CD4-positive, CD25-positive, alpha-beta regulatory T cell (primary cell): ENCODE results near the gene KIF26A. TPM values are rescaled to one million over a fixed set of nuclear protein-coding genes. Genes with fewer than 3 reads are reported as not detected.

Source experiments
- ATAC-seq, 2 donors: fragments of 150-1000 bp; cut with Tn5 transposase; one replicate each; pipeline ENCODE4 v1.10.0; 2021; ENCODE audit warnings: low read depth in 2 of 2, moderate number of reproducible peaks in 2 of 2, moderate library complexity in 1 of 2
- DNase-seq, 3 donors: peaks; one replicate each; pipeline versions ENCODE4 v3.0.0 to v3.0.0-alpha.2; 2012 to 2022; ENCODE audit warnings: mixed read lengths in 1 of 3
- H3K27ac ChIP-seq: one replicate; pipeline ENCODE4 v1.7.0; 2013; ENCODE audit warnings: mild to moderate bottlenecking, low read length; ENCODE audit not compliant: insufficient read depth, poor library complexity, severe bottlenecking
- H3K27me3 ChIP-seq: one replicate; pipeline ENCODE4 v1.7.0; 2013; ENCODE audit warnings: low read length; ENCODE audit not compliant: control insufficient read depth, insufficient read depth
- H3K36me3 ChIP-seq: one replicate; pipeline ENCODE4 v1.7.0; 2013; ENCODE audit warnings: mild to moderate bottlenecking, low read length, moderate library complexity; ENCODE audit not compliant: control insufficient read depth, insufficient read depth
- H3K4me1 ChIP-seq: 2 replicates; pipeline ENCODE4 v1.7.0; 2013; ENCODE audit warnings: mild to moderate bottlenecking, low read length; ENCODE audit not compliant: insufficient read depth, control insufficient read depth, poor library complexity, severe bottlenecking
- H3K4me3 ChIP-seq: one replicate; pipeline ENCODE4 v1.7.0; 2013; ENCODE audit warnings: low read depth, mild to moderate bottlenecking, low read length, moderate library complexity
- H3K9me3 ChIP-seq, 2 experiments: 1 replicate in 1 of 2; 2 replicates in 1 of 2; pipeline ENCODE4 v1.7.0; 2013; ENCODE audit warnings: low read length in 2 of 2, mild to moderate bottlenecking in 1 of 2, moderate library complexity in 1 of 2; ENCODE audit not compliant: control insufficient read depth in 2 of 2
- H3K27ac Mint-ChIP-seq, 3 donors: one replicate each; pipeline ENCODE4 v1.8.0; 2020 to 2022; ENCODE audit warnings: mild to moderate bottlenecking in 3 of 3, mixed read lengths in 3 of 3, moderate library complexity in 2 of 3
- H3K27me3 Mint-ChIP-seq: one replicate; pipeline ENCODE4 v1.8.0; 2022; ENCODE audit warnings: mild to moderate bottlenecking, mixed read lengths
- H3K36me3 Mint-ChIP-seq: one replicate; pipeline ENCODE4 v1.8.0; 2020; ENCODE audit warnings: mixed read lengths
- H3K4me1 Mint-ChIP-seq, 4 donors: one replicate each; pipeline ENCODE4 v1.8.0; 2020 to 2022; ENCODE audit warnings: mixed read lengths in 4 of 4, mild to moderate bottlenecking in 1 of 4
- H3K4me3 Mint-ChIP-seq, 4 donors: one replicate each; pipeline ENCODE4 v1.8.0; 2020 to 2022; ENCODE audit warnings: mild to moderate bottlenecking in 4 of 4, mixed read lengths in 4 of 4, moderate library complexity in 3 of 4
- H3K9me3 Mint-ChIP-seq, 7 donors: one replicate each; pipeline ENCODE4 v1.8.0; 2020 to 2022; ENCODE audit warnings: mixed read lengths in 7 of 7, mild to moderate bottlenecking in 3 of 7, moderate library complexity in 2 of 7
- polyA plus RNA-seq, 4 donors: library from polyadenylated mRNA; unstranded; fragments of 300-500 nt; fragmentation: Illumina TruSeq; gene quantifications; one replicate each; pipeline ENCODE4 v1.2.3, GENCODE V29; 2021
- total RNA-seq: library from RNA; stranded (reverse); gene quantifications from one replicate; pipeline ENCODE4 v1.2.3, GENCODE V29; 2022

Gene KIF26A
- total and polyA plus RNA-seq, 5 donors from 2014 or later, result 0.07 TPM; not detected in 4

DNA sequence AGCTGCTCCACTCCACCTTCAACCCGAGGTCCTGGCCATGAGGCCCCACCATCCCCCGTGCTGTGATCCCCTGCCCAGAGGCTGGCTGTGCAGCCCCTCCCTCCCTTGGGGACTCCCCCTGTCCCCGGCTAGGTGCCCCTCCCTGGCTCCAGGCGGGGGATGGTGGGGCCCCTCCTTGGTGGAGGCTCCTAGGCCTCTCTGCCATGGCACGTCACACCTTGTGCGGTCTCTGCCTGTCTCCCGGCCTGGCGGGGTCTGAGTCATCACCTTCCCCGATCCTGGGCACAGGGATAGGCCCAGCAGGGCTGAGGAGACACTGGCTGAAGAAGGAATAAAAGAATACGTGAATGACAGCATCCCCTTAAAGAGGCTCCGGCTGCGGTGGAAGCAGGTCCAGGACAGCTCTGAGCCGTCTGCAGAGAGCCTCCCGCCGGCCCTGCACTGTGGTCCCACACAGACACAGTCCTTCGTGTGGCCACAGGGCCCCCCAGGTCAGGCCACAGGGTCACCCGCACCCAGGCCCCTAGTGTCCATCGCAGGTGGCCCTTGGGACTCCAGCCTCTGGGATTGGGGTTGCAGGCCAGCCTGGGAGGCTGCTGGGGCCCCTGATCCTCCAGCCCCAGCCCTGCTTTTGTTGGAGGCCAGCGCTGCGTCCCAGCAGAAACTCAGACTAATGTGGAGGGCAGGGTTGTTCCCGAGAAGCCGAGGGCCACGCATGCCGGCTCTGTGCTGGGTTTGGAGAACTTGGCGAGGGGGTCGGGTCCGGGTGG is 43.6 kb downstream of the KIF26A start:
- no peak overlapping the region for H3K27ac Mint-ChIP-seq
- Histone ChIP-seq H3K4me1 (no peaks in the 10 kb centered on the region), H3K9me3 (no peaks in the 10 kb centered on the region), H3K27ac (no peak overlapping the region), H3K4me3 (no peak overlapping the region), H3K36me3 (no peaks in the 10 kb centered on the region), H3K27me3 (no peaks in the 10 kb centered on the region)
- no peaks in the 10 kb centered on the region for H3K27me3 Mint-ChIP-seq
- no peak for DNase-seq
- no peaks in the 10 kb centered on the region for H3K36me3 Mint-ChIP-seq
- H3K4me3 Mint-ChIP-seq, result no peak overlapping the region
- ATAC-seq, result no peak
- H3K4me1 Mint-ChIP-seq, result no peaks in the 10 kb centered on the region
- H3K9me3 Mint-ChIP-seq, result no peaks in the 10 kb centered on the region

DNA sequence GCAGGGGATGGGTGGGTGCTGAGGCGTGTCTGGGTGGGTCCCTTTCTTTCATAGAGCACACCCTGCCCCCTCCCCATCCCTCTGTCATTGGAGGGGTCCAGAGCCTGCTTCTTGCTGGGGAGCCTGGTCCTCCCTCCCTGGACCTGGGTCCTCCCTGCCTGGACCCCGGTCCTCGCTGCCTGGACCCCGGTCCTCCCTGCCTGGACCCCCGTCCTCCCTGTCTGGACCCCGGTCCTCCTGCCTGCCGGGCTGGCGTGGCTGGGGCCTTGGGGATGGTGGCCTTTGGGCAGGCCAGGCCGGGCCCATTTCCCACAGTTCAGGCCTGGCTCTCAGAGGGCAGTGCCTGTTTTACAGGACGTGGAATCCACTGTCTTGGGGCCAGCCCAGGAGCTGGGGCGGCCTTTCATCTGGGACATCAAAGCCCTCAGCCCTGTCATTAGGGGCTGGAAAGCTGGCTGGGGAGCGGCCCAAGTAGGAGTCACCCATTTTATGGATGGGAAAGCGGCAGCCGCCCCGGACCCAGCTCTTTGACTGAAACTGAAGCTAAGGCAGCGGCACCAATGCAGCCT is 44.6 kb downstream of the KIF26A start:
- Mint-ChIP-seq H3K9me3 (no peaks in the 10 kb centered on the region), H3K4me1 (no peaks in the 10 kb centered on the region), H3K27me3 (no peaks in the 10 kb centered on the region), H3K27ac (no peak overlapping the region), H3K36me3 (no peaks in the 10 kb centered on the region), H3K4me3 (no peak overlapping the region)
- no peak overlapping the region for H3K4me3 ChIP-seq
- no peaks in the 10 kb centered on the region for H3K4me1 ChIP-seq
- H3K9me3 ChIP-seq, result no peaks in the 10 kb centered on the region
- ATAC-seq (no peak), DNase-seq (no peak)
- H3K27ac ChIP-seq, result no peak overlapping the region
- H3K27me3 ChIP-seq, result no peaks in the 10 kb centered on the region
- H3K36me3 ChIP-seq, result no peaks in the 10 kb centered on the region

DNA sequence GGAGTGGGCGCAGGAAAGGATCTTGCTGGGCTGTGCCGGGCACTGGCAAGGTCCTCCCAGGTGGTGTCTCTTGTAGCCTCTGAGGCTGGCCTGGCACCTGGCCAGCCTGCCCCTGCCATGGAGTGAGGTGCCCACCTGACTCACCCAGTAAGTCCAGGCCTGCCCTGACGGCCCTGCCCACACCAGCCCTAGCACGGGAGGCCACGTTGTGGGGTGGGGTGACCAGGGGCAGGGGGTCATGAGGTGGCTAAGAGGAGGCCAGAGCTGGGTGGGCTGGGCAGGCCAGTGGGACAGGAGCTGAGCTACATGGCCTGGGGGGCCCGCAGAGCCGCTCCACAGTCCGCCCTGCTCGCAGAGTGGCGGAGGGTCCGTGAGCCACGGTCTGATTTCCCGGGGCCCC is 45.4 kb downstream of the KIF26A start:
- ATAC-seq, result no peak
- Histone ChIP-seq H3K4me3 (no peak overlapping the region), H3K4me1 (no peaks in the 10 kb centered on the region), H3K9me3 (no peaks in the 10 kb centered on the region), H3K27ac (no peak overlapping the region), H3K36me3 (no peaks in the 10 kb centered on the region), H3K27me3 (no peaks in the 10 kb centered on the region)
- no peaks in the 10 kb centered on the region for H3K27me3 Mint-ChIP-seq
- DNase-seq, result no peak
- no peaks in the 10 kb centered on the region for H3K4me1 Mint-ChIP-seq
- peak overlapping the region in 1 of 3 donors; percentile 80 for H3K27ac Mint-ChIP-seq
- H3K9me3 Mint-ChIP-seq, result no peaks in the 10 kb centered on the region
- no peaks in the 10 kb centered on the region for H3K36me3 Mint-ChIP-seq
- no peak overlapping the region for H3K4me3 Mint-ChIP-seq

DNA sequence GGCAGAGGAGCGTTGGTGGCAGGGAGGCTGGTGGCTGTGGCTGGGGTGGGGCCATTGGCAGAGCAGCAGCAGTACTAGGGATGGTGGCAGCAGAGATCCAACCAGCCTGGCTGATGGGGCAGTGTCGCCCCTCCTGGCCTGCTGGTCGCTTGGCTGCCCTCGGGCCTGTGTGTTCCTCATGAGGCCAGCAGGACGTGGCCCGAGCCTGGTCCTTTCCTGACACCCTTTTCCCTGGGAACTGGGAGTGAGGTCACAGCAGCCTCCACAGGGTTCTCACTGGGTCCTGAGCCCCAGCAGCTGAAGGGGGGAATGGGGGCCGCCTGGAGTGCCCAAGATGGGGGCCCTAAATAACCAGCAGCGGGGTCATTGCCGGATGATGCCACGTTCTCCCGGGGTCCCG is 46.1 kb downstream of the KIF26A start:
- H3K4me3 Mint-ChIP-seq, result no peak overlapping the region
- no peaks in the 10 kb centered on the region for H3K36me3 Mint-ChIP-seq

DNA sequence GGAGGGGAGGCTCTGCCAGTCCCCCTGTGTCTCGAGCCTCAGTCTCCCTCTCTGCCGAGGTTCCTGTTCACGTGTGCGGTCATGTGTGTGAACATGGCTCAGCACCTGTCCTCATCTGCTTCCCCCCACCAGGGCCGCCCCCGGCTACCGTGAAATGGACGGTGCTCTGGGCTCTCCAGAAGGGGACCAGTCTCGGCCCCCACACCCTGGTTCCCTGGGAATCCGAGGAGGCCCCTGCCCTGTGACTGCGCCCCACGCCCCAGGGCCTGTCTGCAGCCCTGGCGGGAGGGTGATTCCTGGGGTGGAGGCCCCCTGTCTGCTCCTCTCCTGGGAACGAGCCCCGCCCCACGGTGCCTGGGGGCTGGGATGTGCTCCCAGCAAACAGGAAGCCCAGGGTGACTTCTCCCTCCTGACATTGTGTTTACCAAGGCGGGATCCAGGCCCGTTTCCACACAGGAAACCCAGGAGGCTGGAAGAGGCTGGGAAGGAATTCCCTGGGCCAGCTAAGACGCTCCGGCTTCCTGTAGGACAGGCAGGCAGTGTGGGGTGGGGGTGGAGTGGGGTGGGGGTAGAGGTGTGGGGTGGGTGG is 46.6 kb downstream of the KIF26A start:
- H3K9me3 Mint-ChIP-seq, result no peaks in the 10 kb centered on the region
- H3K27ac Mint-ChIP-seq, result no peak overlapping the region
- DNase-seq, result no peak
- no peak for ATAC-seq
- Histone ChIP-seq H3K27me3 (no peaks in the 10 kb centered on the region), H3K27ac (no peak overlapping the region), H3K36me3 (no peaks in the 10 kb centered on the region), H3K9me3 (no peaks in the 10 kb centered on the region), H3K4me1 (no peaks in the 10 kb centered on the region), H3K4me3 (no peak overlapping the region)
- H3K4me3 Mint-ChIP-seq, result no peak overlapping the region
- H3K27me3 Mint-ChIP-seq, result no peaks in the 10 kb centered on the region
- H3K36me3 Mint-ChIP-seq, result no peaks in the 10 kb centered on the region
- H3K4me1 Mint-ChIP-seq, result no peaks in the 10 kb centered on the region

More for the DNA sequence above, 46.1 kb downstream of the KIF26A start:
- H3K27me3 Mint-ChIP-seq, result no peaks in the 10 kb centered on the region
- Histone ChIP-seq H3K4me1 (no peaks in the 10 kb centered on the region), H3K27me3 (no peaks in the 10 kb centered on the region), H3K4me3 (no peak overlapping the region), H3K36me3 (no peaks in the 10 kb centered on the region), H3K9me3 (no peaks in the 10 kb centered on the region), H3K27ac (no peak overlapping the region)
- no peak for DNase-seq
- H3K27ac Mint-ChIP-seq, result no peak overlapping the region
- H3K4me1 Mint-ChIP-seq, result no peaks in the 10 kb centered on the region
- ATAC-seq, result no peak
- no peaks in the 10 kb centered on the region for H3K9me3 Mint-ChIP-seq

DNA sequence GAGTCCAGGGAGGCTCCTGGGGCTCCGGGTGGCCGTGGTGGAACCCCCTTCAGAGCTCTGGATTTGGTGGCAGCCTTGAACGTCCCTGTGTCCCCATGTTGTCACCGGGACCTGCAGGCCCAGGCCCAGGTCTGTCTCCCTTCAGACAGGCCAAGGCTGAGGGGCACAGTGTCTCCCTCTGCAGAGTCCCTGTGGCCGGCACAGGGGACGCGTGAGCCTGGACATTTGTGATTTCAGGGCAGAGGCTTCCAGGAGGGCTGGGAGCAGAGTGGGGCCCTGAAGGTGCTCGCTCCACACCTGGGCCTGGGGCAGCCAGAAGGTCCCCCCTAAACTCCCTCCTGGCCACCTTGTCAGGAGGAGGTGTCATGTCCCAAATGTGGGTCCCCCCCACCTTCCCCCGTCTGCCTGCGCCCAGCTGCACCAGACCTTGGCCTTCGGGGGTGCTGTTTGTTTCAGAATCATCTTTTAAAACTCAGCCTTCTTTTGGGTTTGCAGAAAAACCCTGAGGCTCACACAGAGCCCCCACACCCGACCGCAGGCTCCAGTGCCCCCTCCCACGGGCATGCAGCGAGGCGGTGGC is 47.6 kb downstream of the KIF26A start:
- no peaks in the 10 kb centered on the region for H3K27me3 Mint-ChIP-seq
- no peak overlapping the region for H3K27ac Mint-ChIP-seq
- ATAC-seq (no peak), DNase-seq (no peak)
- Histone ChIP-seq H3K4me1 (no peaks in the 10 kb centered on the region), H3K9me3 (no peaks in the 10 kb centered on the region), H3K4me3 (no peak overlapping the region), H3K36me3 (no peaks in the 10 kb centered on the region), H3K27me3 (no peaks in the 10 kb centered on the region), H3K27ac (no peak overlapping the region)
- H3K4me1 Mint-ChIP-seq, result no peaks in the 10 kb centered on the region
- H3K9me3 Mint-ChIP-seq, result no peaks in the 10 kb centered on the region
- H3K36me3 Mint-ChIP-seq, result no peaks in the 10 kb centered on the region
- no peak overlapping the region for H3K4me3 Mint-ChIP-seq

DNA sequence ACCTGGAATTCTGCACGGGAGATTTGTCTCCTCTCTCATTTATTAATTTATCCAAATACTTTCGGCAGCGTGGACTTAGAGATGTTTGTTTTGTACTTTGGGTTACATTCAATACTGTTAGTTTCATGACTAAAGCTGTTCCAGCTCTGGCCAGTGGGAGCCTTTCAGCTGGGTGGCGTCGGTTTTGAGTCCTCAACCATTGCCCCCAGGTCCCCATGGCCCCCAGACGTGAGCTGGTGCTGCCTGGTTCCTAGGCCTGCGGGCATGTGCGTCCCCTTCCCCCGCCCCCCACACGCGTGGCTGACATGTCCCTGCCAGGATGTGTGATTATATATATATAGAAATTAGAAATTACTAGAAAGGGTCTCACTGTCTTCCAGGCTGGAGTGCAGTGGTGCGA is 48.2 kb downstream of the KIF26A start:
- Histone ChIP-seq H3K36me3 (no peaks in the 10 kb centered on the region), H3K9me3 (no peaks in the 10 kb centered on the region), H3K4me3 (no peak overlapping the region), H3K4me1 (no peaks in the 10 kb centered on the region), H3K27ac (no peak overlapping the region), H3K27me3 (no peaks in the 10 kb centered on the region)
- H3K9me3 Mint-ChIP-seq, result no peaks in the 10 kb centered on the region
- H3K4me1 Mint-ChIP-seq, result no peaks in the 10 kb centered on the region
- ATAC-seq (no peak), DNase-seq (no peak)
- no peak overlapping the region for H3K27ac Mint-ChIP-seq
- no peaks in the 10 kb centered on the region for H3K27me3 Mint-ChIP-seq
- H3K4me3 Mint-ChIP-seq, result peak overlapping the region in 1 of 4 donors; percentile 61
- H3K36me3 Mint-ChIP-seq, result no peaks in the 10 kb centered on the region
